Loucy (cell line): ENCODE results near the gene ADAMTSL2.

Source experiments
- H2AFZ ChIP-seq: fragments of 200-600 bp; sonication (generic); 2 replicates; pipeline ENCODE4 v1.6.0; 2016; ENCODE audit warnings: antibody characterized with exemption, mild to moderate bottlenecking, low read length, moderate library complexity
- H3F3A ChIP-seq: fragments of 200-600 bp; 2 replicates; pipeline ENCODE4 v1.6.0; 2016; ENCODE audit warnings: antibody characterized with exemption, low read depth, mild to moderate bottlenecking
- H3K27me3 ChIP-seq: fragments of 200-600 bp; sonication (generic); 2 replicates; pipeline ENCODE4 v1.6.1; 2014; ENCODE audit warnings: low read length, mild to moderate bottlenecking; ENCODE audit not compliant: insufficient read depth, poor library complexity, severe bottlenecking
- H3K36me3 ChIP-seq: fragments of 200-600 bp; sonication (generic); 2 replicates; pipeline ENCODE4 v1.6.1; 2016; ENCODE audit warnings: low read length; ENCODE audit not compliant: insufficient read depth
- H3K4me1 ChIP-seq: fragments of 200-600 bp; sonication (generic); 2 replicates; pipeline ENCODE4 v1.5.1; 2014; ENCODE audit warnings: low read length, mild to moderate bottlenecking; ENCODE audit not compliant: insufficient read depth, poor library complexity, severe bottlenecking
- H3K4me2 ChIP-seq: fragments of 200-600 bp; sonication (generic); 2 replicates; pipeline ENCODE4 v1.6.0; 2014; ENCODE audit warnings: antibody characterized with exemption, low read length, low read depth, mild to moderate bottlenecking; ENCODE audit not compliant: poor library complexity, severe bottlenecking
- H3K4me3 ChIP-seq: fragments of 200-600 bp; sonication (generic); 2 replicates; pipeline ENCODE4 v1.5.1; 2014; ENCODE audit warnings: low read length, mild to moderate bottlenecking, mixed read lengths; ENCODE audit not compliant: poor library complexity, severe bottlenecking
- H3K79me2 ChIP-seq: fragments of 200-600 bp; sonication (generic); 2 replicates; pipeline ENCODE4 v1.6.1; 2014; ENCODE audit warnings: low read length; ENCODE audit not compliant: insufficient read depth
- H3K9ac ChIP-seq: fragments of 200-600 bp; sonication (generic); 2 replicates; pipeline ENCODE4 v1.6.0; 2014; ENCODE audit warnings: mild to moderate bottlenecking, low read depth, low read length, moderate library complexity; ENCODE audit not compliant: poor library complexity, severe bottlenecking
- H3K9me2 ChIP-seq: fragments of 200-600 bp; sonication (generic); replicated peaks from 2 replicates; pipeline ENCODE4 v1.6.1; 2016; ENCODE audit warnings: low read depth, low read length, mixed read lengths
- H3K9me3 ChIP-seq: fragments of 200-600 bp; sonication (generic); 2 replicates; pipeline ENCODE4 v1.6.1; 2014; ENCODE audit warnings: mild to moderate bottlenecking, antibody characterized with exemption, low read length, low read depth; ENCODE audit not compliant: insufficient read depth
- H4K20me1 ChIP-seq: fragments of 200-600 bp; sonication (generic); 2 replicates; pipeline ENCODE4 v1.6.0; 2014; ENCODE audit warnings: antibody characterized with exemption, low read length, mild to moderate bottlenecking; ENCODE audit not compliant: insufficient read depth, poor library complexity, severe bottlenecking
- EZH2phosphoT487 ChIP-seq: fragments of 200-600 bp; IDR thresholded peaks from 2 replicates; pipeline ENCODE4 v1.6.1; 2018; ENCODE audit warnings: antibody characterized with exemption, mild to moderate bottlenecking, moderate library complexity, borderline replicate concordance
- TF ChIP-seq, protein P1 (sequence below): fragments of 200-600 bp; sonication (generic); conservative IDR thresholded peaks from 2 replicates; pipeline ENCODE4 v1.5.1; 2014; ENCODE audit warnings: mild to moderate bottlenecking, antibody characterized with exemption, low read length

The ADAMTSL2 gene

DNA sequence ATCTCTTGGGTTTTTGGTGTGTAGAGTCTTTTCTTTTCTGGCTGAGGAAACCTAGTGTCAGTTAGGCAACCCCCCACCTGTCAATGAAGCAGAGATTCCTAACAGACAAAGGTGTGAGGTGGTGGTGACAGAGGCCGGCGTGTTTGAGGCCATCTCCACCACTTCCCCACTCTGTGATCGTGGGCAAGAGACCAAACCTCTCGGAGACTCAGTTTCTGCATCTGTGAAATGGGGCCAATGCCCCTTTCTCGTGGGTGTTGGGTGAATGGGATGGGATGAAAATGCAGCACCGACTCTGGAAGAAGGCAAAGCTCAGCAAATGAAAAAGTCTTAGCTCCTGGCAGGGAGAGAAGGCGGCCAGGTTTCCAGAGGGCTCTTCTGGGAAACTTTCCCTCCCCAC, 73.9 kb downstream of the ADAMTSL2 start:
- no peaks in the 10 kb centered on the region for H3K9me3 ChIP-seq
- no peak overlapping the region for H3K9ac ChIP-seq
- H3K36me3 ChIP-seq, result no peaks in the 10 kb centered on the region
- no peak overlapping the region for H2AFZ ChIP-seq
- H3K4me1 ChIP-seq, result peaks cover 6% of the 10 kb centered on the region
- no peaks in the 10 kb centered on the region for H3F3A ChIP-seq
- H3K27me3 ChIP-seq, result no peaks in the 10 kb centered on the region
- no peak overlapping the region for H3K4me3 ChIP-seq
- H3K4me2 ChIP-seq, result no peak overlapping the region
- no peaks in the 10 kb centered on the region for H3K9me2 ChIP-seq
- H4K20me1 ChIP-seq, result no peaks in the 10 kb centered on the region
- no peaks in the 10 kb centered on the region for H3K79me2 ChIP-seq
- TF ChIP-seq, protein P1, sequence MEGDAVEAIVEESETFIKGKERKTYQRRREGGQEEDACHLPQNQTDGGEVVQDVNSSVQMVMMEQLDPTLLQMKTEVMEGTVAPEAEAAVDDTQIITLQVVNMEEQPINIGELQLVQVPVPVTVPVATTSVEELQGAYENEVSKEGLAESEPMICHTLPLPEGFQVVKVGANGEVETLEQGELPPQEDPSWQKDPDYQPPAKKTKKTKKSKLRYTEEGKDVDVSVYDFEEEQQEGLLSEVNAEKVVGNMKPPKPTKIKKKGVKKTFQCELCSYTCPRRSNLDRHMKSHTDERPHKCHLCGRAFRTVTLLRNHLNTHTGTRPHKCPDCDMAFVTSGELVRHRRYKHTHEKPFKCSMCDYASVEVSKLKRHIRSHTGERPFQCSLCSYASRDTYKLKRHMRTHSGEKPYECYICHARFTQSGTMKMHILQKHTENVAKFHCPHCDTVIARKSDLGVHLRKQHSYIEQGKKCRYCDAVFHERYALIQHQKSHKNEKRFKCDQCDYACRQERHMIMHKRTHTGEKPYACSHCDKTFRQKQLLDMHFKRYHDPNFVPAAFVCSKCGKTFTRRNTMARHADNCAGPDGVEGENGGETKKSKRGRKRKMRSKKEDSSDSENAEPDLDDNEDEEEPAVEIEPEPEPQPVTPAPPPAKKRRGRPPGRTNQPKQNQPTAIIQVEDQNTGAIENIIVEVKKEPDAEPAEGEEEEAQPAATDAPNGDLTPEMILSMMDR, result no peak

DNA sequence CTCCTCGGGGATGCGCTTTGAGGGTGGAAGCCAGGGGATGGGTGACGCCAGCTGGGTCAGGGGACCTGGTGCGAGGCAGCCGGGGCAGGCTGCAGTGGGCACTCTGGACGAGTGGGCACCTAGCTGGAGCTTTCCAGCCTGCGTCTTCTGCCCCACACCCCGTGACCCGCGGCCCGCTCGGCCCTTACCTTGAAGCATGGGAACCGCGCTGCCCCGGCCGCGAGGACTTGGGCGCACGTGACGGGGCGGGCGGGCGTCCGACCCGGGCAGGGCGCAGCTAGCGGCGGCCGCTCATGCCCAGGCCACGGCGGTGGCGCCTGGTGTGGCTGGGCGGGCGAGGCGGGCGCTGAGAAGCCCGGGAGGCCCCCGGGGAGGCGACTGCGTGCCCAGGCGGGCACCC, 74.4 kb downstream of the ADAMTSL2 start:
- Histone ChIP-seq H2AFZ (no peak overlapping the region), H3K79me2 (no peaks in the 10 kb centered on the region), H3K4me1 (peaks cover 6% of the 10 kb centered on the region), H3K9me2 (no peaks in the 10 kb centered on the region), H3K27me3 (no peaks in the 10 kb centered on the region), H3F3A (no peaks in the 10 kb centered on the region), H3K36me3 (no peaks in the 10 kb centered on the region), H3K9ac (no peak overlapping the region), H3K4me3 (no peak overlapping the region), H3K4me2 (no peak overlapping the region), H4K20me1 (no peaks in the 10 kb centered on the region), H3K9me3 (no peaks in the 10 kb centered on the region)
- no peak for TF ChIP-seq EZH2phosphoT487
- TF ChIP-seq, protein P1, result no peak

DNA sequence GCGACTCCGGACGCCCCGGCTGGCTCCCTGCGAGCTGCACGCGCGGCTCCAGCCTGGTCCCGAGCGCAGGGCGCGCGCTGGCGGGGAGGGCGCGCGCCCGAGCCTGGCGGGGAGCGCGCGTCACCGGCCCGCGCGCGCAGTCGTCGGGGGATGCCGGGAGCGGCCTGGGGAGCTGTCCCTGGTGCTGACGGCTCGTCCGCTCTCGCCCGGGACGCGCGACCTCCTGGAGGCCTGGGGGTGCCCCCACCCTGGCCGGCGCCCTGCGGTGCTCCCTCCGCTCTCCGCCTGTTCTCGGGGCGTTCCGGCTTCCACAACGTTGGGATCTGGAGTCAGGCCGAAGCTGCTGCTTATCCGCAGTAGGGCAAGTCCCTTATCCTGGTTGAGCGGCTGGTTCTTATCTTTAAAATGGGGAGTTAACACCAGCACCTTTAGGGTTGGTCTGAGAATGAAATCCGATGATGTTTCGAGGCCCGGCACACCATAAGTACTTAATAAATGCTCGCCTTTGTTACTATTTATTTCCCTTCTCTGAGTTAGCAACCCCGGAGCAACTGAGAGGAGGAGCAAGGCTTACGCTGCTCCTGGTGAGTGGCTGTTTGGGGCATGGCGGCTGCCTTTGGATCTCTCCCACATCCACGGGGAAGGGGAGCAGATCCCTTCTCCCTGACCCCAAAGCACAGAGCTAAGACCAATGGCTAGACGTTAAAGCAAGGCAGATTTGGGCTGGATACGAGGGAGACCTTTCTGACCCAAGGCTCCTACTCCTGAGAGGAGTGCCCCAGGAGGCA, 75.0 kb downstream of the ADAMTSL2 start, which contains the start of gene FAM163B:
Gene FAM163B (minus strand): TSS at position 79 of the 788 bp plus-strand sequence. CDS start 29,166 bp downstream, outside the sequence.
- TF ChIP-seq, protein P1, result no peak
- TF ChIP-seq EZH2phosphoT487, result no peak
- H3K4me3 ChIP-seq, result no peak within 1 kb of the TSS
- H3K9ac ChIP-seq, result no peak within 1 kb of the TSS
- no peak within 1 kb of the TSS for H2AFZ ChIP-seq
- no peaks in the 10 kb centered on the region for H3K79me2 ChIP-seq
- no peaks in the 10 kb centered on the region for H3F3A ChIP-seq
- no peaks in the 10 kb centered on the region for H3K36me3 ChIP-seq
- H3K9me3 ChIP-seq, result no peaks in the 10 kb centered on the region
- H3K4me2 ChIP-seq, result no peak within 1 kb of the TSS
- no peaks in the 10 kb centered on the region for H3K27me3 ChIP-seq
- no peaks in the 10 kb centered on the region for H4K20me1 ChIP-seq
- peaks cover 4% of the 10 kb centered on the region for H3K4me1 ChIP-seq
- no peaks in the 10 kb centered on the region for H3K9me2 ChIP-seq
